CD4-positive, CD25-positive, alpha-beta regulatory T cell (primary cell): ENCODE measurements around the gene PGF. TPM values are rescaled to one million over a fixed set of nuclear protein-coding genes. Genes with fewer than 3 reads are reported as not detected.

Experiments
- ATAC-seq, 2 donors: fragments of 150-1000 bp; cut with Tn5 transposase; one replicate each; pipeline ENCODE4 v1.10.0; 2021; ENCODE audit warnings: low read depth in 2 of 2, moderate number of reproducible peaks in 2 of 2, moderate library complexity in 1 of 2
- DNase-seq, 3 donors: peaks; one replicate each; pipeline versions ENCODE4 v3.0.0 to v3.0.0-alpha.2; 2012 to 2022; ENCODE audit warnings: mixed read lengths in 1 of 3
- H3K27ac ChIP-seq: one replicate; pipeline ENCODE4 v1.7.0; 2013; ENCODE audit warnings: mild to moderate bottlenecking, low read length; ENCODE audit not compliant: insufficient read depth, poor library complexity, severe bottlenecking
- H3K27me3 ChIP-seq: one replicate; pipeline ENCODE4 v1.7.0; 2013; ENCODE audit warnings: low read length; ENCODE audit not compliant: control insufficient read depth, insufficient read depth
- H3K36me3 ChIP-seq: one replicate; pipeline ENCODE4 v1.7.0; 2013; ENCODE audit warnings: mild to moderate bottlenecking, low read length, moderate library complexity; ENCODE audit not compliant: control insufficient read depth, insufficient read depth
- H3K4me1 ChIP-seq: 2 replicates; pipeline ENCODE4 v1.7.0; 2013; ENCODE audit warnings: mild to moderate bottlenecking, low read length; ENCODE audit not compliant: insufficient read depth, control insufficient read depth, poor library complexity, severe bottlenecking
- H3K4me3 ChIP-seq: one replicate; pipeline ENCODE4 v1.7.0; 2013; ENCODE audit warnings: low read depth, mild to moderate bottlenecking, low read length, moderate library complexity
- H3K9me3 ChIP-seq, 2 experiments: 1 replicate in 1 of 2; 2 replicates in 1 of 2; pipeline ENCODE4 v1.7.0; 2013; ENCODE audit warnings: low read length in 2 of 2, mild to moderate bottlenecking in 1 of 2, moderate library complexity in 1 of 2; ENCODE audit not compliant: control insufficient read depth in 2 of 2
- H3K27ac Mint-ChIP-seq, 3 donors: one replicate each; pipeline ENCODE4 v1.8.0; 2020 to 2022; ENCODE audit warnings: mild to moderate bottlenecking in 3 of 3, mixed read lengths in 3 of 3, moderate library complexity in 2 of 3
- H3K27me3 Mint-ChIP-seq: one replicate; pipeline ENCODE4 v1.8.0; 2022; ENCODE audit warnings: mild to moderate bottlenecking, mixed read lengths
- H3K36me3 Mint-ChIP-seq: one replicate; pipeline ENCODE4 v1.8.0; 2020; ENCODE audit warnings: mixed read lengths
- H3K4me1 Mint-ChIP-seq, 4 donors: one replicate each; pipeline ENCODE4 v1.8.0; 2020 to 2022; ENCODE audit warnings: mixed read lengths in 4 of 4, mild to moderate bottlenecking in 1 of 4
- H3K4me3 Mint-ChIP-seq, 4 donors: one replicate each; pipeline ENCODE4 v1.8.0; 2020 to 2022; ENCODE audit warnings: mild to moderate bottlenecking in 4 of 4, mixed read lengths in 4 of 4, moderate library complexity in 3 of 4
- H3K9me3 Mint-ChIP-seq, 7 donors: one replicate each; pipeline ENCODE4 v1.8.0; 2020 to 2022; ENCODE audit warnings: mixed read lengths in 7 of 7, mild to moderate bottlenecking in 3 of 7, moderate library complexity in 2 of 7
- polyA plus RNA-seq, 4 donors: library from polyadenylated mRNA; unstranded; fragments of 300-500 nt; fragmentation: Illumina TruSeq; gene quantifications; one replicate each; pipeline ENCODE4 v1.2.3, GENCODE V29; 2021
- total RNA-seq: library from RNA; stranded (reverse); gene quantifications from one replicate; pipeline ENCODE4 v1.2.3, GENCODE V29; 2022

The PGF gene
- total and polyA plus RNA-seq, 5 donors from 2014 or later = 0.44 TPM; not detected in 4

DNA sequence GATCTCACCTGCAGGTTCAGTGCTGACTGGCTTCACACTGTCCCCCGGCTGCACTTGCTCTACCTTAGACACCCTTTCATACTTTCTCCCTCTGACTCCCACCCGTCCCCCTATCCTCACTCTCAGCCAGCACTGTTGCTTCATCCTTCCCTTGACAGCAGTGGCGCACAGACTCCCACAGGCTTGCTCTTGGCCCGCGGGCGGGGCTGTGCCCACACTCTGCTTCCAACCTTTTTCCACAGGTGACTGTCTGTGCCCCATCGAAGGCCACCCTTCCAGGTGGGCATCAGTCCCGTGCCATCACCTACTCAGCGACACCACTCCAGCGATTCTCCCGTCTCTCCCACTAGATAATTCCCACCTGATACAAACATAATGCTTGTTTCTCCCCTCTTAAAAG lies 31.3 kb downstream of the PGF start:
- Histone ChIP-seq H3K36me3 (no peaks in the 10 kb centered on the region), H3K4me3 (no peak overlapping the region), H3K27ac (no peak overlapping the region), H3K27me3 (peaks cover 12% of the 10 kb centered on the region), H3K9me3 (no peaks in the 10 kb centered on the region), H3K4me1 (peaks cover 5% of the 10 kb centered on the region)
- H3K27me3 Mint-ChIP-seq = peaks cover 4% of the 10 kb centered on the region
- peak overlapping the region in 1 of 4 donors; percentile 57 for H3K4me3 Mint-ChIP-seq
- H3K27ac Mint-ChIP-seq = peak overlapping the region in 2 of 3 donors; percentile 5 to 49
- ATAC-seq = no peak
- H3K36me3 Mint-ChIP-seq = no peaks in the 10 kb centered on the region
- no peak for DNase-seq
- peaks cover 0 to 10% (median 3%) of the 10 kb centered on the region in 4 donors for H3K4me1 Mint-ChIP-seq
- peaks cover 0 to 3% (median 0%) of the 10 kb centered on the region in 7 donors for H3K9me3 Mint-ChIP-seq

DNA sequence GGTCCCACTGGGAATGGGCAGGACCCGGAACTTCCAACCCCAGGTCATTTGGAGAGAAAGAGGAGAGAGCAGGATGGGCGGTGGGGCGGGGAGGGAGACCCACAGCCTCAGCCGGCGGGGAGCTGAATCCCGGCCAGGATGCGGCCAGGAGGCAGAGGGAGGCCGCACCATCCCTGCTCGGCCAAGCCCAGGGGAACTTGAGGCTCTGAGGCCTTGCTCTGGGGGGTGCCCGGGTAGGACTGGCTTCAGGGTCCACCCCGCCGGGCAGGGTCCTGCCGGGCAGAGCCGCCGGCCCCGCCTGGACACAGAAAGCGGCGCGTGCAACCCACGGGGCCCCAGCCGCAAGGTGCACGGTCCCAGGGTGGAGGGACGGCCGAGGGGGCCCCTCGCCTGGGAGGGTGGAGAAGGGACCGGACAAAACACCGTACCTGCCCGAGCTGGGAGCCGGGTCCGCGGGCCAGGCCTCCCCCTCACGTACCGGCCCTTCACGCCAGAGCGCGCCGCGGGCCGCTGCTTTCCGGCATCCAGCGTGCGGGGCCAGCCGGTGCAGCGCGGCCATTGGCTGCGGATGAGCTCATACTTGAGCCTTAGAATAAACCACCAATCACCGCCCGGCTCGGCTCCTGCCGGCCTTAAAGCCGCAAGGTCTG lies 32.5 kb downstream of the PGF start, which contains the start of gene RPS6KL1:
Gene RPS6KL1 (minus strand): TSS at position 509 of the 650 bp plus-strand sequence. CDS start 1,719 bp downstream, outside the sequence.
- Mint-ChIP-seq H3K27ac (peak within 1 kb of the TSS in 2 of 3 donors; percentile 49 to 65), H3K27me3 (peaks cover 4% of the 10 kb centered on the region), H3K9me3 (peaks cover 0 to 3% (median 0%) of the 10 kb centered on the region in 7 donors), H3K4me1 (peaks cover 0 to 10% (median 3%) of the 10 kb centered on the region in 4 donors), H3K4me3 (peak within 1 kb of the TSS in 3 of 4 donors; percentile 59 to 63 (median 61)), H3K36me3 (no peaks in the 10 kb centered on the region)
- Histone ChIP-seq H3K36me3 (no peaks in the 10 kb centered on the region), H3K4me3 (peak within 1 kb of the TSS; percentile 24), H3K27me3 (peaks cover 9% of the 10 kb centered on the region), H3K9me3 (no peaks in the 10 kb centered on the region), H3K4me1 (peaks cover 5% of the 10 kb centered on the region), H3K27ac (no peak within 1 kb of the TSS)
- ATAC-seq = peak; percentile 87 to 91
- DNase-seq = peak; percentile 34 to 82 (median 61)

DNA sequence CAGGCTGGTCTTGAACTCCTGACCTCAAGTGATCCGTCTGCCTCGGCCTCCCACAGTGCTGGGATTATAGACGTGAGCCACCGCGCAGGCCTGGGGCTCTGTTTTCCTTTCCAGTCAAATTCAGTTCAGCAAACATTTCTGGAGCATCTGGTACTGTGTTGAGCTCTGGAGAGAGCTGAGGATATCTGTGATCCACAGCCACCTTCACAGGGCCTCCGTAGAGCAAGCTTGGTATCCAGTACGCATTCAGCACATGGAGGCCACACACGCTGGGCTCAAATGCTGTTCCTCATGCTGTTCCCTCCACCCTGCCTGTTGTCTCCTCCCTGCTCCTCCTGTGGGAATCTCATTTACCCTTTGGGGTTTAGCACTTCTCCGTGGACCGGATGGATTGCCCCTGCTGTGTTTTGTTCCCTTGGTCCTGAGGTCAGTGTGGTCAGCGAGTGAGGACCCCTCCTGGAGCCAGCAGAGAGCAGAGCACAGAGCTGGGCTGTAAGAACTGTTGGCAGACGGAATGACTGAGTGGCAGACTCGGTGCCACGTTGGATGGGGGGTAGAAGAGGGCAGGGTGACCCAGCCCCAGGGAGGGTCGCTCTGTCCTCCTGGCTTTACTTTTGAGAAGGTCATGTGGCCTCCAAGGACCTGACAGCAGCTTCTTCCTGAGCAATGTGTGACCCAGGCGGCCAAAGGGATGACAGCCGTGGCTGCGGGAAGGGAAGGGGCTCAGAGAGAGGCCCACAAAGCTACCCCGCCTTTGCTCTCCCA lies 33.2 kb downstream of the PGF start:
- H3K27ac ChIP-seq = no peak overlapping the region
- no peaks in the 10 kb centered on the region for H3K9me3 ChIP-seq
- H3K36me3 ChIP-seq = no peaks in the 10 kb centered on the region
- DNase-seq (no peak), ATAC-seq (no peak)
- Mint-ChIP-seq H3K36me3 (no peaks in the 10 kb centered on the region), H3K27ac (peak overlapping the region in 2 of 3 donors; percentile 32 to 65), H3K27me3 (peaks cover 4% of the 10 kb centered on the region), H3K4me3 (peak overlapping the region in 3 of 4 donors; percentile 59 to 63 (median 61)), H3K4me1 (peaks cover 0 to 10% (median 3%) of the 10 kb centered on the region in 4 donors), H3K9me3 (peaks cover 0 to 3% (median 0%) of the 10 kb centered on the region in 7 donors)
- peaks cover 6% of the 10 kb centered on the region for H3K27me3 ChIP-seq
- no peak overlapping the region for H3K4me3 ChIP-seq
- peaks cover 5% of the 10 kb centered on the region for H3K4me1 ChIP-seq

DNA sequence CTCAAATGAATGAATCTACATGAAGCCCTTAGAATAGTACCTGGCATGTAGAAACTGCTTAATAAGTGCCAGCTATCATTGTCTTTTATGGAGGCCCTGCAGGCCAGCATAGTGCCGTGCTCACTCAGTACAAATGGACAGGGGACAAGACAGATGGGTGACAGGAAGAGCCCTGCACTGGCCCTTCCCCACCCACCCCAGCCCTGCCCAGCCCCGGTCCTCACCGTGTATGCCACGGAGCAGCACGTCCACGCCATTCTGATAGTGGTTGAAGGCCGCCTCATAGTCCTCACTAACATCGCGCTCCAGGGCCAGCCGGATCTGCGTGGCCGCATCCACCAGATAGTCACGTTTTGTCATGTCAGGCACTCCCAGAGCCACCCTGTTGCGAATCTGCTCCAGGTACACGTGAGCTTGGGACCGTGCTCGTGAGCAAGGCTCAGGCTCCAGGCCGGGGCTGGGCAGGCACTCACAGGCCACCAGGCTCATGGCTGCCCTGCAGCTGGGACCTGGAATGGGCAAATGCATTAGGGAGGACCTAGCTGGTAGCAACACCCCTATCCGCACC lies 34.3 kb downstream of the PGF start:
- DNase-seq = no peak
- H3K4me1 Mint-ChIP-seq = peaks cover 0 to 10% (median 3%) of the 10 kb centered on the region in 4 donors
- peaks cover 4% of the 10 kb centered on the region for H3K27me3 Mint-ChIP-seq
- H3K36me3 ChIP-seq = no peaks in the 10 kb centered on the region
- no peak overlapping the region for H3K4me3 ChIP-seq
- H3K27ac Mint-ChIP-seq = peak overlapping the region in 1 of 3 donors; percentile 52
- no peak overlapping the region for H3K27ac ChIP-seq
- peaks cover 0 to 2% (median 0%) of the 10 kb centered on the region in 7 donors for H3K9me3 Mint-ChIP-seq
- no peak for ATAC-seq
- peaks cover 5% of the 10 kb centered on the region for H3K4me1 ChIP-seq
- H3K27me3 ChIP-seq = peaks cover 3% of the 10 kb centered on the region
- no peaks in the 10 kb centered on the region for H3K9me3 ChIP-seq
- no peaks in the 10 kb centered on the region for H3K36me3 Mint-ChIP-seq
- H3K4me3 Mint-ChIP-seq = no peak overlapping the region

DNA sequence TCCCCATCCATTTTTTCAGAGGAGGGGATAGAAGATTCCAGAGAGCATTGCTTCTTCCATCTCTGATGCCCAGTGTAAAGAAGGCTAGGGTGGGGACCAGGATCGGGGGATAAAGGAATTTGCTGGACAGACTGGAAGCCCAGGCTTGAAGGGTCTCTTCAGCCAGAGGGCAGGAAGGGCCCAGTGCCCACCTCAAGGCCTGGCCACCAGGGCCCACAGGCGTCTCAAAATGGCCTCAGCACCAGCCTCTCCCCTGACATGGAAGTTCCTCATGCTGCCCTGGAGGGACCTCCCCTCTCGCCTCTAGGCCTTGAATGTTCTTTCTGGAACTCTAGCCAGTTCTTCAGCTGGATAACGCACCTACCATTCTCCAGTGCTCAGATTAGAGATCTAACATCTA lies 35.1 kb downstream of the PGF start:
- H3K4me1 ChIP-seq = peaks cover 5% of the 10 kb centered on the region
- H3K9me3 ChIP-seq = no peaks in the 10 kb centered on the region
- no peak overlapping the region for H3K27ac ChIP-seq
- H3K4me3 ChIP-seq = no peak overlapping the region
- H3K36me3 ChIP-seq = no peaks in the 10 kb centered on the region
- H3K27me3 Mint-ChIP-seq = peaks cover 4% of the 10 kb centered on the region
- H3K4me3 Mint-ChIP-seq = no peak overlapping the region
- ATAC-seq (no peak), DNase-seq (no peak)
- H3K9me3 Mint-ChIP-seq = peaks cover 0 to 2% (median 0%) of the 10 kb centered on the region in 7 donors
- H3K27me3 ChIP-seq = peaks cover 3% of the 10 kb centered on the region
- H3K4me1 Mint-ChIP-seq = peaks cover 0 to 10% (median 3%) of the 10 kb centered on the region in 4 donors
- no peaks in the 10 kb centered on the region for H3K36me3 Mint-ChIP-seq
- H3K27ac Mint-ChIP-seq = peak overlapping the region in 1 of 3 donors; percentile 52

DNA sequence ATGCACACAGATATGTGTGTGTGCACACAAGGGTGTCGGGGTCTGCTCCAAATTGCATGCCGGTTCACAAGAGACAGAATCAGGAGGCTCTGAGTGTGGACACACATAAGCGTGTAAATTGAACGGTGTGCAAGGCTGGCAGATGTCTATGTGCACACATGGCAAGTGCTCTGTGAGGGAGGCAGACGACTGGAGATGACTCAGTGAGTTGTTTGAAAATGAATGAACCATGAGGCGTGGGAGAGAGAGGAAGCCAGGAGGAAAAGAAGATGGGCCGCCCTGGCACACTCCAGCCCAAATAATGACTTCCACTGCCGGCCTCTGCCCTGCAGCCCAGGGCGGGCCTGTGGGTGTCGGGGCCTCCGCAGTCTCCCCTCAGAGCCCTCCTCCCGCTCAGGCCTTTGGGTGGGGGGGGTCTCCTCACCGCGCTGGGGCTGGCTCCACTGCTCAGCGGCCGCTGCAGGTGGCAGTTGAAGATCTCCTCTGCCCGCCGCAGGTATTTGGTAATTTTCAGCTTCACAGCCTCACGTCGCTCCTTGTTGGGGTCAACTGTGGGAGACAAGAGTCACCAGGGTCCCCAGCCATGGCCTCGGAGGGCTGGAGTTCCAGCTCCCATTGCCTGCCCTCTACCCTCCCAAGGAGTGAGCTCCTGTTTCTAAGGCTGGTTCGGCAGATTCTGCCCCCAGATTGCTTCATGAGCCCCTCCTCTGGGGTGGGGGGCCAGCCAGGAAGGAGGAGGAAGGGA lies 35.8 kb downstream of the PGF start:
- ATAC-seq (no peak), DNase-seq (no peak)
- peaks cover 5% of the 10 kb centered on the region for H3K4me1 ChIP-seq
- Mint-ChIP-seq H3K27me3 (peaks cover 4% of the 10 kb centered on the region), H3K27ac (no peak overlapping the region), H3K4me1 (peaks cover 0 to 10% (median 3%) of the 10 kb centered on the region in 4 donors), H3K4me3 (no peak overlapping the region), H3K36me3 (no peaks in the 10 kb centered on the region), H3K9me3 (peaks cover 0 to 2% (median 0%) of the 10 kb centered on the region in 7 donors)
- no peaks in the 10 kb centered on the region for H3K36me3 ChIP-seq
- no peaks in the 10 kb centered on the region for H3K9me3 ChIP-seq
- H3K27me3 ChIP-seq = no peaks in the 10 kb centered on the region
- no peak overlapping the region for H3K27ac ChIP-seq
- no peak overlapping the region for H3K4me3 ChIP-seq

DNA sequence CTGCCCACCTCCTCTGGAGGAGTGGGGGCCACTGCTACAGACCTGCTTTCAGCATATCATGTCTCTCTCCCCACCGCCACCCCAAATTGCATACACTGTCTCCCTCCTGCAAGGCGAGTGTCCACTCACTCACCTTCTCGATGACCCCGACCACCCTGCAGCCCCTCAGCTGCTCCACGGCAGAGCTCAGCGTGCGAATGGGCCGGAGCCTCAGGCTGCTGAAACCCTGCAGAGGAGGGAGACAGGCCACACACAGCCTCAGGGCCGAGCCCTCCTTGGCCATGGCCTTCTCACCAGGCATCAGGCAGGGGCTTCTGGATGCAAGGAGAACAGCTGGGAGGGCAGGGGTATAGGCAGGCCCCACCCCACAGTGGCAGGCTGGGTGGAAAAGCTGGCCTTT lies 37.0 kb downstream of the PGF start:
- no peak overlapping the region for H3K27ac Mint-ChIP-seq
- no peak for ATAC-seq
- peaks cover 4% of the 10 kb centered on the region for H3K27me3 Mint-ChIP-seq
- H3K9me3 Mint-ChIP-seq = peaks cover 0 to 2% (median 0%) of the 10 kb centered on the region in 7 donors
- Histone ChIP-seq H3K4me1 (peaks cover 5% of the 10 kb centered on the region), H3K4me3 (no peak overlapping the region), H3K36me3 (no peaks in the 10 kb centered on the region), H3K27ac (no peak overlapping the region), H3K9me3 (no peaks in the 10 kb centered on the region), H3K27me3 (no peaks in the 10 kb centered on the region)
- peaks cover 0 to 8% (median 2%) of the 10 kb centered on the region in 4 donors for H3K4me1 Mint-ChIP-seq
- DNase-seq = no peak
- H3K36me3 Mint-ChIP-seq = no peaks in the 10 kb centered on the region
- no peak overlapping the region for H3K4me3 Mint-ChIP-seq
